Activated CD4-positive, alpha-beta T cell treated with anti-CD3 and anti-CD28 coated beads, Interleukin-2, Interleukin-6, amounts not matched to agents 100 ng/mL and 50 ng/mL, durations not matched to agents 16 hours and 8 hours (primary cell): ENCODE measurements around the gene AKAP9.
A peak's percentile ranks its signal among the peaks of the same experiment; 100 is the strongest.
"Not testable (repeated sequence)": the region's sequence is repeated elsewhere in the genome, so short reads cannot be mapped to it uniquely, and the experiment has no call there.

Experiments
- DNase-seq: peaks from one replicate; pipeline ENCODE4 v3.0.0-alpha.2; 2020

Gene AKAP9

GRCh38 chr7:92013611-92014010, 72.9 kb downstream of the AKAP9 start:
- DNase-seq, result no peak

GRCh38 chr7:92020636-92021035, 80.0 kb downstream of the AKAP9 start:
- no peak for DNase-seq

GRCh38 chr7:92025260-92025659, 84.6 kb downstream of the AKAP9 start:
- DNase-seq, result no peak

- not testable (repeated sequence) for DNase-seq
Measured at GRCh38 chr7:92026635-92027034, 86.0 kb downstream of the AKAP9 start.

DNA sequence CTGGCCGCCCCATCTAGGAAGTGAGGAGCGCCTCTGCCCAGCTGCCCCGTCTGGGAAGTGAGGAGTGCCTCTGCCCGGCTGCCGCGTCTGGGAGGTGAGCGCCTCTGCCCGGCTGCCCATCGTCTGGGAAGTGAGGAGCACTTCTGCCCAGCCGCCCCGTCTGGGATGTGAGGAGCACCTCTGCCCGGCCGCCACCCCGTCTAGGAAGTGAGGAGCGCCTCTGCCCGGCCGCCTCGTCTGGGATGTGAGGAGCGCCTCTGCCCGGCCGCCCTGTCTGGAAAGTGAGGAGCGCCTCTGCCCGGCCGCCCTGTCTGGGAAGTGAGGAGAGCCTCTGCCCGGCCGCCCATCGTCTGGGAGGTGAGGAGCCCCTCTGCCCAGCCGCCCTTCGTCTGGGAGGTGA, 86.5 kb downstream of the AKAP9 start:
- DNase-seq, result not testable (repeated sequence)

- DNase-seq, result no peak
Measured at GRCh38 chr7:92028226-92028625, 87.6 kb downstream of the AKAP9 start.

- no peak for DNase-seq
Measured at GRCh38 chr7:92028686-92029085, 88.0 kb downstream of the AKAP9 start.

- no peak for DNase-seq
Measured at GRCh38 chr7:92034116-92034515, 93.5 kb downstream of the AKAP9 start.

- DNase-seq, result no peak
Measured at GRCh38 chr7:92035576-92035975, 94.9 kb downstream of the AKAP9 start.

DNA sequence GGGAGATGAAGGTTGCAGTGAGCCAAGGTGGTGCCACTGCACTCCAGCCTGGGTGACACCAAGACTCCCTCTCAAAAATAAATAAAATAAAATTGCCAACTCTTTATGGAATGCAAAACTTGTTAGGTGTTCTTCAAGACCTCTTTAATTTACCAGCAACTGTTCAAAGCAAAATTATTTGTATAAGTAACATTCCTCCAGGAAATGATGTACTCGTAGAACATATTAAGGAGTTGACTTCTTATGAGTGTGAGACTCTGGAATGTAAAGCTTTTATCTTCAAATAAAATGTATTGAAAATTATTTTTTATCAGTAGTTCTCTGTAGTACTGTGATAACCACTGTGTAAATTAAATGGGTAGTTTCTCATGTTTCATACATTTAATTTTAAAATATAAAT, 99.2 kb downstream of the AKAP9 start:
- DNase-seq, result no peak

GRCh38 chr7:92042056-92042737, 101.5 kb downstream of the AKAP9 start:
- DNase-seq, result no peak

- DNase-seq, result no peak
Measured at GRCh38 chr7:92043098-92043497, 102.4 kb downstream of the AKAP9 start.

- no peak for DNase-seq
Measured at GRCh38 chr7:92043637-92044036, 103.0 kb downstream of the AKAP9 start.

GRCh38 chr7:92044148-92044547, 103.5 kb downstream of the AKAP9 start:
- DNase-seq, result no peak

- DNase-seq, result no peak
Measured at GRCh38 chr7:92044940-92045339, 104.3 kb downstream of the AKAP9 start.

DNA sequence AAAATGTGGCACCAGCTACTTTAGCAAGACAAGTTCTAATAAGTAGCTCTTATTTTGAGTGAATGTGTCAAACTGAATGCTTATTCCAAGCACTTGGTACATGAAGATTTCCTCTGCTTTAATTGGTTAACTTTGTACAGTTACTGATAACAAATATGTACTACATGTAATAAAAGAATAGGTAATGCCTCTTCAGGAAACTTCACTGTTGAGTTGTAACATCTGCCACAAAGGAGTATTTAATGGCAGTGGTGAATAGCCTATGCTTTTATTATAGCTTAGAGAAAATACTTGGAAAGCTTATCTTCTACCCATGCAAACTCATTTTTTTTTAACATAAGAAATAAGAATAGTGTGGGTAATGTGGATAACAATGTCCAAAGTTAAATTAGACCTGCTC, 111.0 kb downstream of the AKAP9 start:
- DNase-seq, result no peak

DNA sequence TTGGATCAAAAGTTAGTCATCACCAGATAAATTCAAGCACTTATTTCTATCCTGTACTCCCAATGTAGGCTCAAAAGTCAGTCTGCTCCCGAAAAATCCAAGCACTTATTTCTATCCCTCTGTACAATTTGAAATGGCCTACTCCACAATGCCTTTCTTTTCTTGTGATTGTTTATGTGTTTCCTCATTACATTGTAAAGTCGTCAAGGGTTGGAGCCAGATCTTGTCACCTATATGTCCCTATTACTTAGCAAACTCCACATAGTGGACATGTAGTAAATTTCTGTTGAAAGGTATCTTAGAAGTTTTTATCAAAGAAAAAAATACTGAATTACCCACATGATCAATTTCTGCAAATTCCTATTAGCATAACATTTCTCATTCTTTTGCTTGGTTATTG, 111.5 kb downstream of the AKAP9 start:
- DNase-seq, result no peak

DNA sequence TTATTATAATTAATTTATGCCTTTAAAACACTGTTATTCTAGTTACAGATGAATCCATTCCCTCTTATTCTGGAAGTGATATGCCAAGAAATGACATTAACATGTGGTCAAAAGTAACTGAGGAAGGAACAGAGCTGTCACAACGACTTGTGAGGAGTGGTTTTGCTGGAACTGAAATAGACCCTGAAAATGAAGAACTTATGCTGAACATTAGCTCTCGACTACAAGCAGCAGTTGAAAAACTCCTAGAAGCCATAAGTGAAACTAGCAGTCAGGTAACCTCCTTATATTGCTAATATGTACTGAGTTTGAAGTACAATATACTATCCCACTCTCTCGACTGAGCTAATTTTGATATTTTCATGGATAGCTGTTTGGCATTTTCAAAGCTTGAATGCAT, 112.0 kb downstream of the AKAP9 start:
- no peak for DNase-seq

DNA sequence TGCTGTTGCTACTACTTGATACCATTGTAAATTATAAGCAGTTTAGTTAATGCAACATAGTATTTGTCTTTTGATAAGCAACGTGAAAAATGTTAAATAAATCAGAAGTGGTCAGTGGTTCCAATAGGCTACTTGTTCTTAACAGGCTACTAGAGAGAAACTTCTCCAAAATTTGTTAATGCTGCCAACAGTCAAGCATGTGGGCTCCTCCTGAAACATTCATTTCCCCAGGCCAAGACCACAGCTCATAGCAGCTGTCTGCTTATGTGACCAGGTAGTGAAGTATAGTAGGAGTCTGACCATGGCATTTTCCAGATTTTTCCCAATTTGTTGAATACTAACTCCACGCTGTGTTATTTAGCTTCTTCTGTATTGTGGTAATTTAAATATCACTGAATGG, 112.7 kb downstream of the AKAP9 start:
- DNase-seq, result no peak

- DNase-seq, result no peak
Measured at GRCh38 chr7:92056286-92056685, 115.6 kb downstream of the AKAP9 start.

GRCh38 chr7:92057375-92057774, 116.7 kb downstream of the AKAP9 start:
- no peak for DNase-seq

- DNase-seq, result peak; percentile 50
Measured at GRCh38 chr7:92058040-92058439, 117.4 kb downstream of the AKAP9 start.

- no peak for DNase-seq
Measured at GRCh38 chr7:92058899-92059298, 118.2 kb downstream of the AKAP9 start.

DNA sequence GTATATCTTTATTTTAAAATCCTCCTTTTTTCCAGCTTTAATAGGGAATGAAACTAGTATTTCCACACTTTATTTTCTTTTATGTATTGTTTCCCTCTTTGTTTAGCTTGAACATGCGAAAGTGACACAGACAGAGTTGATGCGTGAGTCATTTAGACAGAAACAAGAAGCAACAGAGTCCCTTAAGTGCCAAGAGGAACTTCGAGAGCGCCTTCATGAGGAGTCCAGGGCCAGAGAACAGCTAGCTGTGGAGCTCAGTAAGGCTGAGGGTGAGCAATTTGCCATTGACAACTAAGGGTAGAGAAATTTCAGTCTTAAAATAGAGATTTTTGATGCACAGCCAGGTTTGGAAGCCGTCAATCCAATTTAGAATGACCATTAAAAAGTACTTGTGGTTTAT, 120.5 kb downstream of the AKAP9 start:
- peak; percentile 8 for DNase-seq

DNA sequence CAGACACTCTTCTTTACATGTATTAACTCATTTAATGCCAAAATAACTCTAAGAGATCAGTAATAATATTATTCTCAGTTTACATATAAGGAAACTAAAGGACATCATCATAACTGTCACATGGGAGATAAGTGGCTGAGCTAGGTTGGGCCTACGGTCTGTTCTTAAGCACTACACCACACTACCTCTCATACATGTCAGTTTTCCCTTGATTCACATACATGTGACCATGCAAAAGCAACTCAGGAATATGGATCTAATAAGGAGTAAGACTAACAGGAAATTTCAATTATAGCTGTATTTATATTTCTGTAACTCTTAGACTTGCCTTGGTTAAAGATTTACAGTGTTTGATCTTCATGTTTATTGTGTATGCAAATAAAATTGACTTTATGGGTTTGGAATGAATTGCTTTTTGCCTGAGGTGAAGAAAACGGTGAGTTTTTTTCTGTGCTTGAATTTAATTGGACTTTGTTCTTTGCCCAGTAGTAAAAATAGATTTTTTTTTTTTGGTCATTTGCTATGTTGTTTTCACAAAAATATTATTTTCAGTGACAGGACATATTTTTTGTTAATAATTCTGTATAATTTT, 123.9 kb downstream of the AKAP9 start:
- no peak for DNase-seq
